Measurements from ENCODE around the gene CELF3. TPM values are rescaled to one million over a fixed set of nuclear protein-coding genes. Genes with fewer than 3 reads are reported as not detected.

Gene CELF3
- total RNA-seq (ENCODE audit: unreplicated experiment): not detected
- long read RNA-seq: 0 reads

DNA sequence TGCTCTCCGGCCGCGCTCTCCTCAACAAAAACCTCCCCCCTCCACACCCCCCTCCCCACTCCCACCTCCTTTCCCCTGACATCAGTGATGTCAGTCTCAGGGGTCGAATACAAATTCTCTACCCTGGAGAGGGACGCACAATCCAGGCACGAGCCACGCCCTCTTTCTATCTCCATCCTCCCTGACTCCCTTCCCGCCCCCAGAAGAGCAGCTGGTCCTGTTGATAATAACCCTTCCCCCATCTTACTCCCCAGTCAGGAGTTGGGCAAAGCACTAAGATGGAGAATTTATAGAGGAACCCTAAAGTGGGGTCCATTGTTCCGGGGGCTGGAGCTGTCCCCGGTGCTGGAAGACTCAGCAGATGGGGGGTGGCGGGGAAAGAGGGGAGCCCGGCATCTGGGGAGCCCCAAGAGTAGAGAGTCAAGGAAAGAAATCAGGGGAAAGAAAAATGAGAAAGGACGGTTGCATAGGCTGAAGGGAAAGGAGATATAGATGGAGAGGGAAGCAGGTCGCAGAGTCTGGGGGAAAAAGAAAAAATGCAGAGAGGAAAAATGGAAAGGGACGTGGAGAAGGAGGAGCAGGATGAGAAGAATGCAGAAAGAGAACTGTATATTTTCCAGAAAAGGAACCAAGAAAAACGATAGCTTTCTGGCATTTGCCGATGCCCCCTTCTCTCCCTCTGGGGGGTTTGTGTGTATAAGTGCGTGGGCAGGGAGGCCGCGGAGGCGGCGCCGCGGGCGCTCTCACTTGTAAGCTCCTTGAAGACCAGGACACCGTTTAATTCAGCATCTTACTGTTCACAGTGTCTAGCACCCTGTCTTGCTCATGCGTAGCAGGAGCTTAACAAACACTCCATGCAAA, at the start of gene CELF3:
Gene CELF3 (minus strand): TSS at position 33 of the 861 bp plus-strand sequence. CDS start 783 bp downstream, outside the sequence.
- DNase-seq (ENCODE audit: low spot score): peak; percentile 32
- Mint-ChIP-seq H3K4me1 (ENCODE audit: unreplicated experiment) (peaks cover 13% of the 10 kb centered on the region), H3K27ac (ENCODE audit: unreplicated experiment) (peak within 1 kb of the TSS; percentile 27), H3K9me3 (ENCODE audit: unreplicated experiment) (no peaks in the 10 kb centered on the region), H3K4me3 (ENCODE audit: unreplicated experiment) (peak within 1 kb of the TSS; percentile 68), H3K27me3 (ENCODE audit: unreplicated experiment) (peaks cover 19% of the 10 kb centered on the region), H3K36me3 (ENCODE audit: low read depth, unreplicated experiment) (no peaks in the 10 kb centered on the region)
- TF ChIP-seq, protein P1, sequence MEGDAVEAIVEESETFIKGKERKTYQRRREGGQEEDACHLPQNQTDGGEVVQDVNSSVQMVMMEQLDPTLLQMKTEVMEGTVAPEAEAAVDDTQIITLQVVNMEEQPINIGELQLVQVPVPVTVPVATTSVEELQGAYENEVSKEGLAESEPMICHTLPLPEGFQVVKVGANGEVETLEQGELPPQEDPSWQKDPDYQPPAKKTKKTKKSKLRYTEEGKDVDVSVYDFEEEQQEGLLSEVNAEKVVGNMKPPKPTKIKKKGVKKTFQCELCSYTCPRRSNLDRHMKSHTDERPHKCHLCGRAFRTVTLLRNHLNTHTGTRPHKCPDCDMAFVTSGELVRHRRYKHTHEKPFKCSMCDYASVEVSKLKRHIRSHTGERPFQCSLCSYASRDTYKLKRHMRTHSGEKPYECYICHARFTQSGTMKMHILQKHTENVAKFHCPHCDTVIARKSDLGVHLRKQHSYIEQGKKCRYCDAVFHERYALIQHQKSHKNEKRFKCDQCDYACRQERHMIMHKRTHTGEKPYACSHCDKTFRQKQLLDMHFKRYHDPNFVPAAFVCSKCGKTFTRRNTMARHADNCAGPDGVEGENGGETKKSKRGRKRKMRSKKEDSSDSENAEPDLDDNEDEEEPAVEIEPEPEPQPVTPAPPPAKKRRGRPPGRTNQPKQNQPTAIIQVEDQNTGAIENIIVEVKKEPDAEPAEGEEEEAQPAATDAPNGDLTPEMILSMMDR (IDR thresholded peaks at IDR 0.05; ENCODE audit: unreplicated experiment): no peak

DNA sequence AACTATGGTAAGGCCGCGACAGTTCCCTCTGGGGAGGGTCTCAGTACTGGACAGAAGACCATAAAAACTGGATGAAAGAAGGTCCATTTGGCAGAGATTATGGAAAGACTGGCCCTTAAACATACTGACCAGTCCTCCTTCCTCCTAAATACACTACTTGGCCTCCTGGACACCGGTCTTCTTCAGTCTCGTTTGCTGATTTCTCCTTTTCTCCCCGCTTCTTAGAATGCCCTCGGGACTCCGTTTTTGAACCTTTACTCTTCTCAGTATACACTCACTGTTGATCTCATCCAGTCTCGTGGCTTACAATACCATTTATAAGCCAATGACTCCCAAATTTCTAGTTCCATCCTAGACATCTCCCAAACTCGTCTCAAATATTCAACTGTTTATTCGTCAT, 47.4 kb upstream of the CELF3 start:
- H3K27me3 Mint-ChIP-seq (ENCODE audit: unreplicated experiment): peaks cover 4% of the 10 kb centered on the region
- no peak for DNase-seq (ENCODE audit: low spot score)
- H3K9me3 Mint-ChIP-seq (ENCODE audit: unreplicated experiment): no peaks in the 10 kb centered on the region
- peaks cover 32% of the 10 kb centered on the region for H3K36me3 Mint-ChIP-seq (ENCODE audit: low read depth, unreplicated experiment)
- peaks cover 25% of the 10 kb centered on the region for H3K4me1 Mint-ChIP-seq (ENCODE audit: unreplicated experiment)
- TF ChIP-seq, protein P1 (IDR thresholded peaks at IDR 0.05; ENCODE audit: unreplicated experiment): no peak
- H3K27ac Mint-ChIP-seq (ENCODE audit: unreplicated experiment): peak overlapping the region; percentile 91
- H3K4me3 Mint-ChIP-seq (ENCODE audit: unreplicated experiment): peak overlapping the region; percentile 93

DNA sequence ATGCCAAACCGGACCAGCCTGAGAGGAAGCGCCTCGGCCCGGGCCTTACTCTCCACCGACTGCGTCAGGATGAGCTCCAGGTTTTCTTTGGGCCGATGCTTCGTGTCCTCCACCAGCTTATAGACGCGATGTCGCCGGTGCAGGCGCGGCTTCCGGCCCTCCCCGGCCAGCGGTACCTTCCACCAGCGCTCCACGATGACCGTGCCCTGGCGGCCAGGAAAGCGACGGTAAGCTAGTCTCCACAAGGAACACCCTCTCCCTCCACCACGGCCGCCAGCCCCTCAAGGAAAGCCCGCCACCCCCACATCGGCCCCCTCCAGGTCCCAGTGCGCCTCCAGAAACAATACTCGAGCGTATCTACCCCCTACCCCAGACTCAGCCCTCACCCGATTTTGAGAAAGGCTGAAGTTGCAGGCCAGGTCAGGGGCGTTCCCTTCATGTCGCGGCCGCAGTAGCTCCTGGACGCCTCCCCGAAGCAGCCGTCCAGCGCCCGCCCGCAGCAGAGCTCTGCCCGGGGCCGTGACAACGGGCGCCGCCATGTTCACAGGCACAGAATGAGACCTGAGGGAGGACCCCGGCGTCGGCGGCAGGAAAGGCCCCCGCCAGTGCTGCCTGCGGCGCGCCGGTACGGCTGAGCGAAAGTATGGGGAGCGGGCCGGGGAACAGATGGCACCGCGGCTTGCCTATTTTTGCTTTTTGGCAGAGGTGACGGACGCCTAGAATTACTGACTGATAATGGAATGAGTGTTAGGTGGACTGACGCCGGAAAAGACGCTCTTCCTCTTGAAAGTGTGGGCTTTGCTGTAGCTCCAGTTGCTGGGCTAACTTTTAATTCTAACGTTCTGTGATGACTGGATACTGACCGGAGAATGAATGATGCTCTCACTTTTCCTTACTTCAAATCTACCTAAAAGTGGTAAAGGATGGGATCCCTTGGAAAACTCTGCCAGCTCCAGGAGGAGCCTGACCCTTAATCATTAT, 46.6 kb upstream of the CELF3 start, which contains the start of gene MRPL9:
Gene MRPL9 (minus strand): TSS at position 556 of the 981 bp plus-strand sequence. CDS start 17 bp downstream, at position 539.
- peaks cover 4% of the 10 kb centered on the region for H3K27me3 Mint-ChIP-seq (ENCODE audit: unreplicated experiment)
- H3K36me3 Mint-ChIP-seq (ENCODE audit: low read depth, unreplicated experiment): peaks cover 32% of the 10 kb centered on the region
- H3K4me1 Mint-ChIP-seq (ENCODE audit: unreplicated experiment): peaks cover 25% of the 10 kb centered on the region
- TF ChIP-seq, protein P1 (IDR thresholded peaks at IDR 0.05; ENCODE audit: unreplicated experiment): no peak
- no peaks in the 10 kb centered on the region for H3K9me3 Mint-ChIP-seq (ENCODE audit: unreplicated experiment)
- DNase-seq (ENCODE audit: low spot score): peak; percentile 83
- H3K27ac Mint-ChIP-seq (ENCODE audit: unreplicated experiment): peak within 1 kb of the TSS; percentile 91
- peak within 1 kb of the TSS; percentile 93 for H3K4me3 Mint-ChIP-seq (ENCODE audit: unreplicated experiment)

DNA sequence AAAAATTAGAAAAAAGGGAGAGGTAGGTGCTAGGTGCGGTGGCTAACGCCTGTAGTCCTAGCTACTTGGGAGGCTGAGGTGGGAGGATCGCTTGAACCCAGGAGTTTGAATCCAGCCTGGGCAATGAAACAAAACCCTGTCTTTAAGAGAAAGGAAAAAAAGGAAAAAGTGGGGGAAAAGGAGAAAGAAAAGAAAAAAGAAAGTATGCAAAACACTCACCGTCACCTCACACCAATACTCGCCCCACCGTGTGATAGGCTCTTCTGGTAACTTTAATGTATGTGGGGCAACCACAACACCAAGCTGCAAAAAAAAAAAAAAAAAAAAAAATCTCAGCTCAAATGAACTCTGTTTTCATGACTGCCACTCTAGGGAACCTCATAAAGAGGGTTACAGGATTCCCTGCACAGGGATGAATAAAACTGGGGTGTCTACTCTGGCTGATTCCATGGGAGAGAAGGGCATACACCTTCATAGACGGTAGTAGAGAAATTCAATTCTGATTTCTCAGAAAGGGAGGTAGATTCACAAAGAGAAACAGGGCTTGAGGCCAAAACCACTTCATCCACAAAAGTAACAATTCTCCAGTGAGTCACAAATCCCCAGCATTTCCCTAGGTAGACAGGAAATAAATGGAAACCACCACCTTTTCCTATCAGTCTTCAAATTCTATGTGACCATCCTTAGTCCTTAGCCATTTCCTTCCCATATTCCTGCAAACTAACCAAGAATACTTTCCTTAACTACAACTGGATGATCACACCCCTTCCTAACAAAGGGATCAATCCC, 44.2 kb upstream of the CELF3 start:
- H3K4me1 Mint-ChIP-seq (ENCODE audit: unreplicated experiment): peaks cover 25% of the 10 kb centered on the region
- H3K36me3 Mint-ChIP-seq (ENCODE audit: low read depth, unreplicated experiment): peaks cover 35% of the 10 kb centered on the region
- peaks cover 7% of the 10 kb centered on the region for H3K27me3 Mint-ChIP-seq (ENCODE audit: unreplicated experiment)
- no peak for DNase-seq (ENCODE audit: low spot score)
- H3K27ac Mint-ChIP-seq (ENCODE audit: unreplicated experiment): peak overlapping the region; percentile 82
- peak overlapping the region; percentile 79 for H3K4me3 Mint-ChIP-seq (ENCODE audit: unreplicated experiment)
- H3K9me3 Mint-ChIP-seq (ENCODE audit: unreplicated experiment): no peaks in the 10 kb centered on the region
- TF ChIP-seq, protein P1 (IDR thresholded peaks at IDR 0.05; ENCODE audit: unreplicated experiment): no peak

Data from endothelial cell (in vitro differentiated cells).